Neural cell (in vitro differentiated cells): ENCODE data around the gene THADA. TPM values are rescaled to one million over a fixed set of nuclear protein-coding genes. Genes with fewer than 3 reads are reported as not detected.

Source experiments
- H2AFZ ChIP-seq: fragments of 200-600, 300-800 bp; sonication (generic), shearing (Covaris generic); 2 replicates; pipeline ENCODE4 v1.6.0; 2014; ENCODE audit warnings: low read depth, mild to moderate bottlenecking, antibody characterized with exemption, low read length, moderate library complexity
- H3F3A ChIP-seq: fragments of 200-600 bp; shearing (Covaris generic); 2 replicates; pipeline ENCODE4 v1.6.1; 2016; ENCODE audit warnings: mild to moderate bottlenecking, moderate library complexity, mixed read lengths, antibody characterized with exemption, low read length; ENCODE audit not compliant: insufficient read depth, poor library complexity, severe bottlenecking
- H3K27ac ChIP-seq: fragments of 200-600, 300-800 bp; sonication (generic), shearing (Covaris generic); 2 replicates; pipeline ENCODE4 v1.5.1; 2014; ENCODE audit warnings: mild to moderate bottlenecking, low read length, moderate library complexity
- H3K27me3 ChIP-seq: fragments of 300-800, 200-600 bp; sonication (generic), shearing (Covaris generic); 2 replicates; pipeline ENCODE4 v1.6.0; 2014; ENCODE audit warnings: mild to moderate bottlenecking, low read depth, low read length, moderate library complexity; ENCODE audit not compliant: insufficient read depth
- H3K36me3 ChIP-seq: fragments of 300-800, 200-600 bp; sonication (generic), shearing (Covaris generic); 2 replicates; pipeline ENCODE4 v1.5.1; 2014; ENCODE audit warnings: mild to moderate bottlenecking, antibody characterized with exemption, low read length, moderate library complexity; ENCODE audit not compliant: insufficient read depth
- H3K4me2 ChIP-seq: fragments of 300-800, 200-600 bp; sonication (generic), shearing (Covaris generic); 2 replicates; pipeline ENCODE4 v1.6.0; 2014; ENCODE audit warnings: mild to moderate bottlenecking, low read length
- H3K4me3 ChIP-seq: fragments of 300-800, 200-600 bp; sonication (generic), shearing (Covaris generic); 2 replicates; pipeline ENCODE4 v1.5.1; 2014; ENCODE audit warnings: mild to moderate bottlenecking, low read length, moderate library complexity
- H3K79me2 ChIP-seq: fragments of 200-600 bp; shearing (Covaris generic); replicated peaks from 2 replicates; pipeline ENCODE4 v1.6.0; 2014; ENCODE audit warnings: mild to moderate bottlenecking, low read length, moderate library complexity; ENCODE audit not compliant: insufficient read depth
- H3K9ac ChIP-seq: fragments of 300-800, 200-600 bp; sonication (generic), shearing (Covaris generic); 2 replicates; pipeline ENCODE4 v1.6.1; 2016; ENCODE audit warnings: mild to moderate bottlenecking, low read length, mixed read lengths
- H3K9me2 ChIP-seq: fragments of 200-600 bp; shearing (Covaris generic); 2 replicates; pipeline ENCODE4 v1.6.1; 2016; ENCODE audit warnings: mild to moderate bottlenecking, low read length, mixed read lengths; ENCODE audit not compliant: insufficient read depth
- H3K9me3 ChIP-seq: fragments of 200-600, 300-800 bp; sonication (generic), shearing (Covaris generic); 2 replicates; pipeline ENCODE4 v1.6.1; 2016; ENCODE audit warnings: mild to moderate bottlenecking, mixed run types, low read length, moderate library complexity, mixed read lengths
- H4K20me1 ChIP-seq: fragments of 200-600 bp; shearing (Covaris generic); 2 replicates; pipeline ENCODE4 v1.6.1; 2016; ENCODE audit warnings: mild to moderate bottlenecking, mixed run types; ENCODE audit not compliant: insufficient read depth
- CTCF ChIP-seq: fragments of 450-650 bp; IDR thresholded peaks from 2 replicates; pipeline ENCODE4 v1.5.1; 2014; ENCODE audit warnings: antibody characterized with exemption, mild to moderate bottlenecking, moderate library complexity; ENCODE audit not compliant: poor library complexity, severe bottlenecking
- EP300 ChIP-seq: fragments of 450-650 bp; conservative IDR thresholded peaks from 2 replicates; pipeline ENCODE4 v1.6.1; 2014; ENCODE audit warnings: antibody characterized with exemption, mild to moderate bottlenecking, moderate library complexity; ENCODE audit not compliant: poor library complexity, severe bottlenecking
- EZH2 ChIP-seq: fragments of 200-600, 300-800 bp; shearing (Covaris generic), sonication (generic); IDR thresholded peaks from 2 replicates; pipeline ENCODE4 v1.6.1; 2014; ENCODE audit warnings: antibody characterized with exemption, low read length, borderline replicate concordance, mild to moderate bottlenecking; ENCODE audit not compliant: insufficient read depth, poor library complexity, severe bottlenecking
- MXI1 ChIP-seq: fragments of 450-650 bp; conservative IDR thresholded peaks from 2 replicates; pipeline ENCODE4 v1.6.1; 2014; ENCODE audit warnings: antibody characterized with exemption, mild to moderate bottlenecking; ENCODE audit not compliant: poor library complexity, severe bottlenecking
- POLR2AphosphoS5 ChIP-seq: IDR thresholded peaks from 2 replicates; pipeline ENCODE4 v1.6.1; 2012
- RAD21 ChIP-seq: fragments of 450-650 bp; conservative IDR thresholded peaks from 2 replicates; pipeline ENCODE4 v1.6.1; 2014; ENCODE audit warnings: antibody characterized with exemption, mild to moderate bottlenecking, moderate library complexity
- REST ChIP-seq: IDR thresholded peaks from 2 replicates; pipeline ENCODE4 v1.6.1; 2012; ENCODE audit warnings: borderline replicate concordance
- SMC3 ChIP-seq: fragments of 450-650 bp; conservative IDR thresholded peaks from 2 replicates; pipeline ENCODE4 v1.6.1; 2014; ENCODE audit warnings: antibody characterized with exemption, mild to moderate bottlenecking, moderate library complexity; ENCODE audit not compliant: poor library complexity
- TAF1 ChIP-seq: IDR thresholded peaks from 2 replicates; pipeline ENCODE4 v1.6.1; 2012; ENCODE audit warnings: low read depth
- polyA plus RNA-seq: library from polyadenylated mRNA; depleted of rRNA; stranded (reverse); fragments of >200 nt; gene quantifications from 2 replicates; pipeline ENCODE4 v1.2.3, GENCODE V29; 2014

The THADA gene
- polyA plus RNA-seq, 1 donor from 2014 or later, result 8.5 TPM

- no peaks in the 10 kb centered on the region for H3K79me2 ChIP-seq
- H3K9me2 ChIP-seq, result no peaks in the 10 kb centered on the region
- no peak overlapping the region for H3K27ac ChIP-seq
- H2AFZ ChIP-seq, result no peak overlapping the region
- no peak overlapping the region for H3K4me2 ChIP-seq
- H3F3A ChIP-seq, result no peaks in the 10 kb centered on the region
- TF ChIP-seq POLR2AphosphoS5, result no peak
- no peaks in the 10 kb centered on the region for H3K27me3 ChIP-seq
- H3K36me3 ChIP-seq, result no peaks in the 10 kb centered on the region
- no peaks in the 10 kb centered on the region for H4K20me1 ChIP-seq
- no peaks in the 10 kb centered on the region for H3K9me3 ChIP-seq
- H3K9ac ChIP-seq, result no peak overlapping the region
- no peak overlapping the region for H3K4me3 ChIP-seq
Observed at GRCh38 chr2:43438858-43439655, 156.8 kb downstream of the THADA start.

GRCh38 chr2:43438342-43438741 lies 157.5 kb downstream of the THADA start:
- no peaks in the 10 kb centered on the region for H3K27me3 ChIP-seq
- H3K9ac ChIP-seq, result no peak overlapping the region
- TF ChIP-seq RAD21 (no peak), REST (no peak), EZH2 (no peak), MXI1 (no peak), TAF1 (no peak), EP300 (no peak), CTCF (no peak), SMC3 (no peak), POLR2AphosphoS5 (no peak)
- no peak overlapping the region for H3K4me3 ChIP-seq
- H3K27ac ChIP-seq, result no peak overlapping the region
- no peaks in the 10 kb centered on the region for H4K20me1 ChIP-seq
- H3K4me2 ChIP-seq, result no peak overlapping the region
- no peaks in the 10 kb centered on the region for H3K36me3 ChIP-seq
- H3K79me2 ChIP-seq, result no peaks in the 10 kb centered on the region
- no peaks in the 10 kb centered on the region for H3K9me2 ChIP-seq
- no peaks in the 10 kb centered on the region for H3K9me3 ChIP-seq
- H3F3A ChIP-seq, result no peaks in the 10 kb centered on the region
- H2AFZ ChIP-seq, result no peak overlapping the region
